Measurements from ENCODE around the gene MLKL. TPM values are rescaled to one million over a fixed set of nuclear protein-coding genes. Genes with fewer than 3 reads are reported as not detected.

The MLKL gene
- total and polyA plus RNA-seq, 2 of the 13 experiments (the other 11 are each of a cell fraction or from before 2014, with no cell fraction given): 6.4 to 10.7 TPM

- POLR2A ChIA-PET: interaction anchor here (0.8 kb wide), 1 partner anchor 83 kb away, joined by 3 read pairs; the partner anchor contains the start of gene RFWD3
- no peaks in the 10 kb centered on the region for H4K20me1 ChIP-seq (ENCODE audit: insufficient read depth, low read length)
- no TSS peak for BruUV-seq (replicated peaks)
- 34% methylated on average over 20 of the region's 20 CpGs for WGBS (ENCODE audit: low lambda C conversion rate)
- no peaks in the 10 kb centered on the region for H3K36me3 ChIP-seq (replicated peaks in 1 of 2; ENCODE audit: control insufficient read depth in 1 of 2, insufficient read depth in 2 of 2, low read length in 2 of 2)
- no peak overlapping the region for H3K4me3 ChIP-seq (replicated peaks in 1 of 3; ENCODE audit: insufficient read depth in 1 of 3, low read depth in 2 of 3, low read length in 3 of 3)
- no peak overlapping the region for H3K27ac ChIP-seq (ENCODE audit: extremely low read length, insufficient read depth, low read length)
- intact Hi-C loops (cut with micrococcal nuclease; ENCODE audit: unreplicated experiment) (no loop called here), in situ Hi-C loops (cut with HindIII; ENCODE audit: extremely low pct_ligation_motif_present, low pct_unique_long_range_greater_than_20kb) (no loop called here)
- H3K79me2 ChIP-seq (ENCODE audit: insufficient read depth, low read length): no peaks in the 10 kb centered on the region
- ATAC-seq (peak; percentile 9; the same call in 2 of the 3 replicates), FAIRE-seq (no peak), DNase-seq (ENCODE audit: low spot score) (no peak)
- H3K27me3 ChIP-seq (ENCODE audit: control insufficient read depth in 1 of 2, insufficient read depth in 2 of 2, low read length in 2 of 2): peaks cover 5 to 47% of the 10 kb centered on the region in 2 experiments; a peak in 4 of 5 replicates
- no peak overlapping the region for H2AFZ ChIP-seq (ENCODE audit: low read length)
- H3K4me1 ChIP-seq (ENCODE audit: insufficient read depth, low read length): peaks cover 5% of the 10 kb centered on the region; the same call in 1 of the 2 replicates
- H3K4me2 ChIP-seq (ENCODE audit: low read depth, low read length): no peak overlapping the region
- H3K9me3 ChIP-seq (ENCODE audit: low read length): no peaks in the 10 kb centered on the region
- CTCF ChIA-PET (ENCODE audit: low intra/inter-chr PET ratio, low total read pairs): no interaction called here
- TF ChIP-seq PAWR (CRISPR knock-in tag; IDR thresholded peaks at IDR 0.05; ENCODE audit: borderline replicate concordance) (no peak), GMEB1 (CRISPR knock-in tag; IDR thresholded peaks at IDR 0.05; ENCODE audit: borderline replicate concordance) (no peak), ZNF781 (CRISPR knock-in tag; IDR thresholded peaks at IDR 0.05; ENCODE audit: borderline replicate concordance, not compliant biosample characterization) (no peak), ZFP1 (CRISPR knock-in tag; IDR thresholded peaks at IDR 0.05) (no peak), ZNF354B (CRISPR knock-in tag; IDR thresholded peaks at IDR 0.05) (no peak)
- no peak overlapping the region for H3K9ac ChIP-seq (ENCODE audit: insufficient read depth, low read depth, low read length)
These were observed 48.8 kb upstream of the MLKL start for GRCh38 chr16:74749291-74750055.

- POLR2A ChIA-PET: no interaction called here
- H4K20me1 ChIP-seq (ENCODE audit: insufficient read depth, low read length): no peaks in the 10 kb centered on the region
- TF ChIP-seq ZNF781 (CRISPR knock-in tag; IDR thresholded peaks at IDR 0.05; ENCODE audit: borderline replicate concordance, not compliant biosample characterization): no peak
- TF ChIP-seq HNRNPL (IDR thresholded peaks at IDR 0.05; ENCODE audit: low read depth, low read length): peak; percentile 91; the same call in 1 of the 2 replicates
- CTCF ChIA-PET (ENCODE audit: low intra/inter-chr PET ratio, low total read pairs): no interaction called here
- H3K4me3 ChIP-seq (replicated peaks in 1 of 3; ENCODE audit: insufficient read depth in 1 of 3, low read depth in 2 of 3, low read length in 3 of 3): peak overlapping the region in 1 of 3 experiments; percentile 18; a peak in 1 of 6 replicates
- H3K9me3 ChIP-seq (ENCODE audit: low read length): no peaks in the 10 kb centered on the region
- peaks cover 13% of the 10 kb centered on the region for H3K4me1 ChIP-seq (ENCODE audit: insufficient read depth, low read length)
- no peak overlapping the region for H3K9ac ChIP-seq (ENCODE audit: insufficient read depth, low read depth, low read length)
- in situ Hi-C loops (cut with HindIII; ENCODE audit: extremely low pct_ligation_motif_present, low pct_unique_long_range_greater_than_20kb): no loop called here
- peaks cover 5 to 55% of the 10 kb centered on the region in 2 experiments; a peak in 4 of 5 replicates for H3K27me3 ChIP-seq (ENCODE audit: control insufficient read depth in 1 of 2, insufficient read depth in 2 of 2, low read length in 2 of 2)
- intact Hi-C loops (cut with micrococcal nuclease; ENCODE audit: unreplicated experiment): no loop called here
- no TSS peak for BruUV-seq (replicated peaks)
- no peak overlapping the region for H3K4me2 ChIP-seq (ENCODE audit: low read depth, low read length)
- H2AFZ ChIP-seq (ENCODE audit: low read length): no peak overlapping the region
- no peak for ATAC-seq
- no peak for DNase-seq (ENCODE audit: low spot score)
- H3K36me3 ChIP-seq (replicated peaks in 1 of 2; ENCODE audit: control insufficient read depth in 1 of 2, insufficient read depth in 2 of 2, low read length in 2 of 2): no peaks in the 10 kb centered on the region
- 31% methylated on average over 17 of the region's 19 CpGs for WGBS (ENCODE audit: low lambda C conversion rate)
- no peak for FAIRE-seq
- no peak overlapping the region for H3K27ac ChIP-seq (ENCODE audit: extremely low read length, insufficient read depth, low read length)
- H3K79me2 ChIP-seq (ENCODE audit: insufficient read depth, low read length): no peaks in the 10 kb centered on the region
These were observed 48.0 kb upstream of the MLKL start for GRCh38 chr16:74748616-74749026.

Measured in HepG2 (cell line).